Bladder microvascular endothelial cell (primary cell): ENCODE measurements around the gene MMP24OS. TPM values are rescaled to one million over a fixed set of nuclear protein-coding genes. Genes with fewer than 3 reads are reported as not detected.

Experiments used
- total RNA-seq: library from RNA; depleted of rRNA; stranded (reverse); fragments of >200 nt; gene quantifications from 2 replicates; pipeline ENCODE4 v1.2.3, GENCODE V29; 2014

The MMP24OS gene
- total RNA-seq = 4.7 and 10.2 TPM in 2 replicates

GRCh38 chr20:35277531-35278395 lies at the start of gene MMP24OS:
MMP24OS (minus strand) TSS chr20:35278122; CDS start chr20:35277929, 193 bp downstream.

GRCh38 chr20:35291654-35292503 lies 14.0 kb upstream of the MMP24OS start, which contains the start of gene FAM83C:
FAM83C (minus strand) TSS chr20:35292425; CDS start chr20:35292304, 121 bp downstream.

GRCh38 chr20:35284267-35284991 lies 6.5 kb upstream of the MMP24OS start, which contains the start of gene EIF6:
EIF6 (minus strand) TSS chr20:35284772; CDS start chr20:35284487, 285 bp downstream.

Other genes starting within 250 kb of the MMP24OS start
- gene TRPC4AP, start 185.3 kb downstream of the MMP24OS start, total RNA-seq = 48.7 and 101 TPM in 2 replicates
- 55.7 and 78.0 TPM in 2 replicates for gene EDEM2, start 130.8 kb downstream of the MMP24OS start, total RNA-seq
- gene PROCR, start 106.0 kb downstream of the MMP24OS start, total RNA-seq = 90.3 and 124 TPM in 2 replicates
- gene MMP24, start 51.4 kb downstream of the MMP24OS start, total RNA-seq = 0.38 and 0.49 TPM in 2 replicates
- gene EIF6, start 6.7 kb upstream of the MMP24OS start, total RNA-seq = 142 and 151 TPM in 2 replicates
- not detected in 2 replicates for gene FAM83C, start 14.3 kb upstream of the MMP24OS start, total RNA-seq
- 12.8 and 37.3 TPM in 2 replicates for gene UQCC1, start 133.9 kb upstream of the MMP24OS start, total RNA-seq
- 0.16 and 0.44 TPM in 2 replicates for gene GDF5, start 160.1 kb upstream of the MMP24OS start, total RNA-seq
- 10.0 and 17.9 TPM in 2 replicates for gene CEP250, start 177.5 kb upstream of the MMP24OS start, total RNA-seq